Measurements from ENCODE around the gene MTCH1.
A peak's percentile ranks its signal among the peaks of the same experiment; 100 is the strongest.

MTCH1 gene

GRCh38 chr6:36985808-36986703, at the start of gene MTCH1:
TSS of gene MTCH1 (minus strand) at chr6:36986196. CDS start at chr6:36986173, 23 bp downstream.
- peak; percentile 96 for DNase-seq

- DNase-seq: no peak
Observed at GRCh38 chr6:37033819-37034795, 48.1 kb upstream of the MTCH1 start.

- no peak for DNase-seq
Observed at GRCh38 chr6:37033255-37033654, 47.3 kb upstream of the MTCH1 start.

- DNase-seq: no peak
Observed at GRCh38 chr6:37032239-37032638, 46.2 kb upstream of the MTCH1 start.

GRCh38 chr6:37030599-37030998, 44.6 kb upstream of the MTCH1 start:
- DNase-seq: no peak

GRCh38 chr6:37029249-37029971, 43.4 kb upstream of the MTCH1 start:
- DNase-seq: peak; percentile 63

GRCh38 chr6:37027811-37028469, 41.9 kb upstream of the MTCH1 start:
- no peak for DNase-seq

GRCh38 chr6:37027036-37027720, 41.2 kb upstream of the MTCH1 start:
- no peak for DNase-seq

- DNase-seq: no peak
Observed at GRCh38 chr6:37025621-37026466, 39.8 kb upstream of the MTCH1 start.

- DNase-seq: no peak
Observed at GRCh38 chr6:37024656-37025337, 38.8 kb upstream of the MTCH1 start.

GRCh38 chr6:37022135-37022863, 36.3 kb upstream of the MTCH1 start:
- no peak for DNase-seq

- no peak for DNase-seq
Observed at GRCh38 chr6:37021356-37022129, 35.5 kb upstream of the MTCH1 start.

GRCh38 chr6:37020812-37021211, 34.8 kb upstream of the MTCH1 start:
- DNase-seq: no peak

- no peak for DNase-seq
Observed at GRCh38 chr6:37020381-37020780, 34.4 kb upstream of the MTCH1 start.

GRCh38 chr6:37019065-37019450, 33.1 kb upstream of the MTCH1 start:
- no peak for DNase-seq

GRCh38 chr6:37018198-37019064, 32.4 kb upstream of the MTCH1 start:
- DNase-seq: peak; percentile 92

GRCh38 chr6:37017606-37018197, 31.7 kb upstream of the MTCH1 start:
- DNase-seq: no peak
